Astrocyte (in vitro differentiated cells and primary cell): ENCODE data around the gene TMEM14C. TPM values are rescaled to one million over a fixed set of nuclear protein-coding genes. Genes with fewer than 3 reads are reported as not detected.

Experiments used
- DNase-seq: peaks from one replicate; pipeline ENCODE4 v3.0.0-alpha.2; 2010; ENCODE audit warnings: low read depth
- FAIRE-seq: peaks from 2 replicates; lab custom pipeline; 2011; peaks lifted over from hg19 to GRCh38; lab: Jason Lieb, UNC
- H2AFZ ChIP-seq: 2 replicates; pipeline ENCODE4 v1.6.0; 2012; ENCODE audit warnings: low read depth, low read length, inconsistent platforms
- H3K27ac ChIP-seq: 2 replicates; pipeline ENCODE4 v1.5.1; 2011; ENCODE audit warnings: low read depth, low read length, inconsistent platforms
- H3K27me3 ChIP-seq: 2 replicates; pipeline ENCODE4 v1.6.0; 2011; ENCODE audit warnings: low read length, inconsistent platforms; ENCODE audit not compliant: insufficient read depth
- H3K36me3 ChIP-seq: 2 replicates; pipeline ENCODE4 v1.5.1; 2011; ENCODE audit warnings: low read length, inconsistent platforms; ENCODE audit not compliant: insufficient read depth
- H3K4me1 ChIP-seq: 2 replicates; pipeline ENCODE4 v1.5.1; 2011; ENCODE audit warnings: low read length, inconsistent platforms; ENCODE audit not compliant: insufficient read depth
- H3K4me2 ChIP-seq: 2 replicates; pipeline ENCODE4 v1.6.0; 2012; ENCODE audit warnings: low read length, inconsistent platforms
- H3K4me3 ChIP-seq: 2 replicates; pipeline ENCODE4 v1.5.1; 2011; ENCODE audit warnings: low read depth, mild to moderate bottlenecking, low read length, inconsistent platforms; ENCODE audit not compliant: insufficient read depth
- H3K79me2 ChIP-seq: 2 replicates; pipeline ENCODE4 v1.6.0; 2012; ENCODE audit warnings: mild to moderate bottlenecking, low read length, inconsistent platforms; ENCODE audit not compliant: insufficient read depth
- H3K9ac ChIP-seq: 2 replicates; pipeline ENCODE4 v1.6.0; 2012; ENCODE audit warnings: mild to moderate bottlenecking, low read length, inconsistent platforms
- H3K9me3 ChIP-seq: 2 replicates; pipeline ENCODE4 v1.5.1; 2012; ENCODE audit warnings: low read depth, mild to moderate bottlenecking, low read length, inconsistent platforms; ENCODE audit not compliant: insufficient read depth
- H4K20me1 ChIP-seq: 2 replicates; pipeline ENCODE4 v1.6.0; 2012; ENCODE audit warnings: low read length, inconsistent platforms; ENCODE audit not compliant: insufficient read depth
- H3K27ac Mint-ChIP-seq: one replicate; pipeline ENCODE4 v1.8.0; 2021; ENCODE audit warnings: mild to moderate bottlenecking, mixed read lengths; ENCODE audit not compliant: unreplicated experiment
- H3K27me3 Mint-ChIP-seq: one replicate; pipeline ENCODE4 v1.8.0; 2021; ENCODE audit warnings: low read depth, mixed read lengths; ENCODE audit not compliant: unreplicated experiment
- H3K36me3 Mint-ChIP-seq: one replicate; pipeline ENCODE4 v1.8.0; 2021; ENCODE audit warnings: low read depth, mixed read lengths; ENCODE audit not compliant: unreplicated experiment
- H3K4me1 Mint-ChIP-seq: one replicate; pipeline ENCODE4 v1.8.0; 2021; ENCODE audit warnings: low read depth, mixed read lengths; ENCODE audit not compliant: unreplicated experiment
- H3K4me3 Mint-ChIP-seq: one replicate; pipeline ENCODE4 v1.8.0; 2021; ENCODE audit warnings: mild to moderate bottlenecking, moderate library complexity, mixed read lengths; ENCODE audit not compliant: unreplicated experiment
- H3K9me3 Mint-ChIP-seq: one replicate; pipeline ENCODE4 v1.8.0; 2021; ENCODE audit warnings: mild to moderate bottlenecking, mixed read lengths; ENCODE audit not compliant: unreplicated experiment
- CTCF ChIP-seq: IDR thresholded peaks from 2 replicates; pipeline ENCODE4 v1.5.1; 2011; ENCODE audit warnings: low read depth, mild to moderate bottlenecking, inconsistent platforms, low read length, moderate library complexity; ENCODE audit not compliant: insufficient read depth
- EZH2 ChIP-seq: IDR thresholded peaks from 2 replicates; pipeline ENCODE4 v1.6.1; 2012; ENCODE audit warnings: mild to moderate bottlenecking, low read length, inconsistent platforms; ENCODE audit not compliant: insufficient read depth
- total RNA-seq: library from RNA; stranded (reverse); gene quantifications from 2 replicates; pipeline ENCODE4 v1.2.1, GENCODE V29; 2021

TMEM14C gene
- total RNA-seq, 1 donor from 2014 or later: 134 TPM

GRCh38 chr6:10690651-10691445 is 32.0 kb upstream of the TMEM14C start:
- TF ChIP-seq CTCF: no peak
- no peak for TF ChIP-seq EZH2
- H3K27me3 Mint-ChIP-seq: no peaks in the 10 kb centered on the region
- Histone ChIP-seq H4K20me1 (no peaks in the 10 kb centered on the region), H3K4me2 (no peak overlapping the region), H3K27me3 (peaks cover 13% of the 10 kb centered on the region), H3K9me3 (no peaks in the 10 kb centered on the region), H2AFZ (no peak overlapping the region), H3K36me3 (no peaks in the 10 kb centered on the region), H3K79me2 (peaks cover 26% of the 10 kb centered on the region), H3K4me1 (peaks cover 13% of the 10 kb centered on the region), H3K9ac (no peak overlapping the region), H3K27ac (no peak overlapping the region), H3K4me3 (no peak overlapping the region)
- no peaks in the 10 kb centered on the region for H3K36me3 Mint-ChIP-seq
- H3K4me1 Mint-ChIP-seq: peaks cover 20% of the 10 kb centered on the region
- peak overlapping the region; percentile 73 for H3K4me3 Mint-ChIP-seq
- no peak for FAIRE-seq
- DNase-seq: no peak
- no peaks in the 10 kb centered on the region for H3K9me3 Mint-ChIP-seq
- peak overlapping the region; percentile 85 for H3K27ac Mint-ChIP-seq

- H3K27ac ChIP-seq: no peak overlapping the region
- H3K4me2 ChIP-seq: peak overlapping the region; percentile 92
- no peaks in the 10 kb centered on the region for H3K36me3 ChIP-seq
- TF ChIP-seq CTCF (no peak), EZH2 (no peak)
- H3K4me3 Mint-ChIP-seq: peak overlapping the region; percentile 97
- peak overlapping the region; percentile 100 for H3K27ac Mint-ChIP-seq
- H3K4me1 ChIP-seq: peaks cover 16% of the 10 kb centered on the region
- FAIRE-seq (no peak), DNase-seq (no peak)
- no peaks in the 10 kb centered on the region for H3K9me3 Mint-ChIP-seq
- H3K4me3 ChIP-seq: peak overlapping the region; percentile 99
- H3K27me3 ChIP-seq: peaks cover 3% of the 10 kb centered on the region
- H3K27me3 Mint-ChIP-seq: no peaks in the 10 kb centered on the region
- H4K20me1 ChIP-seq: peaks cover 4% of the 10 kb centered on the region
- peak overlapping the region; percentile 95 for H3K9ac ChIP-seq
- no peaks in the 10 kb centered on the region for H3K36me3 Mint-ChIP-seq
- peaks cover 20% of the 10 kb centered on the region for H3K4me1 Mint-ChIP-seq
- H3K9me3 ChIP-seq: no peaks in the 10 kb centered on the region
- peaks cover 48% of the 10 kb centered on the region for H3K79me2 ChIP-seq
- H2AFZ ChIP-seq: no peak overlapping the region
Measured at GRCh38 chr6:10692965-10693538, 29.8 kb upstream of the TMEM14C start.
